GM21390 (cell line): Measurements from ENCODE around the gene ARHGEF25.
"Not testable (repeated sequence)": the region's sequence is repeated elsewhere in the genome, so short reads cannot be mapped to it uniquely, and the experiment has no call there.

Experiments used
- ATAC-seq: cut with Tn5 transposase; IDR thresholded peaks from one replicate; pipeline ENCODE4 v1.9.1; 2021; ENCODE audit not compliant: unreplicated experiment

The ARHGEF25 gene

DNA sequence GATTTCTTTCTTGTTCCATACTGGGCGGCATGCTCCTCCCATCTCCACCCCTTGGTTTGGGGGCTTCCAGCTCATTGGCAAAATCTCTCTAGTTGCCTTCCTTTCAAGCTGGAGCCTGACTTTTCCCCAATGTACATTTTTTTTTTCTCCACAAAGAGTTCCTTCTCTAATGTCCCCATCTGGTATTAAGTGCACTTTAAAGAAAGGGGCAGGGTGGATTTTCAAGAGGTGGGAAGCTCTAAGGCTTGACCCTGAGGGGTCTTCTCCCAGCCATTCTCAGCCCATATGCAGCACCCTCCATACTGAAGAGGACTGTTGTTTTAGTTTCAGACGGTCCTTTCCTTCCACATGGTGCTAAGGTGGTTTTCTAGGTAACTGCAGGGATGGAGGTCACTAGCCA is 26.1 kb upstream of the ARHGEF25 start:
- no peak for ATAC-seq

DNA sequence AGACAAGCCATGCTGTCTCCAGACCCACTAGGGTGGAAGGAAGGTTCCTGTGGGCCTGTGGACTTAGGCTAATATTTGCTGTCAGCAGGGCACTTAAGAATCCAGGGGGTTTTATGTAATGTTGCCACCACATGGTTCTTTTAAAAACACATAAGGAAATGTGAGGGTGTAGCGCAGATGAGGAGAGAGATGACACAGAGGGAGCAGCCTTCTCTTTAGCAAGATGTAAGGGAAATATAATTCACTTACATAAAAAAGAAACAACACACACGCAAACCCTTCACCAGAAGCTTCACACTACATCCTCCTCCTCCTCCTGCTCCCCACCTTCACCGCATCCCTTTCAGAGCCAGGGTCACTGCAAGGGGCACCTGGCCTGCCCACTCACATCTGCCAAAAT is 25.1 kb upstream of the ARHGEF25 start:
- no peak for ATAC-seq

DNA sequence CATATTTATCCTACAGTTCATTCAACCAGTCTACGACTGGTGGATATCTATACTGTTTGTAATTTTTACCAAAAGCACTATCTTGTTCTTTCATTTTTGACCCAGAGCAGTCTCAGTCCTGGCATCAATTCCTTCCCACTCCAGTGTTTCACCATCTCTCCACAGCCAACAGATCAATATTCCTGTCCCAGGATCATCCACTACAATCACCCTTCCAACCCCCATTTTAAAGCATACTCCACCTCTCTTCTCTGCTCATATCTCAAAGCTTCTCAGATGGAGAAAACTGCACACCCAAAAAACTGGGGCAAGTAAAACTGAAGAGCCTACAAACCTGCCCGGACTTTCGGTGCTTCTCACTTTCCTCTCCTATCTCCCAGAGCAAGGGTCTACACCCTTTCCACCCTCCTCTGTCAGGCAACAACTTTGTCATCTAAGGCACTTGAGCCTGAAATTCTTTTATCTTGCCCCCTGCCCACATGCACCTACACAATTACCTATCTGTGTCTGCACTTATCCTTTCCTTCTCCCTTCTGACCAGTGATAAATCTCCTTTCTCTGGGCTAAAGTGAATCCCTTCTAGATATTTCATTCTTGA is 24.3 kb upstream of the ARHGEF25 start:
- ATAC-seq = no peak

DNA sequence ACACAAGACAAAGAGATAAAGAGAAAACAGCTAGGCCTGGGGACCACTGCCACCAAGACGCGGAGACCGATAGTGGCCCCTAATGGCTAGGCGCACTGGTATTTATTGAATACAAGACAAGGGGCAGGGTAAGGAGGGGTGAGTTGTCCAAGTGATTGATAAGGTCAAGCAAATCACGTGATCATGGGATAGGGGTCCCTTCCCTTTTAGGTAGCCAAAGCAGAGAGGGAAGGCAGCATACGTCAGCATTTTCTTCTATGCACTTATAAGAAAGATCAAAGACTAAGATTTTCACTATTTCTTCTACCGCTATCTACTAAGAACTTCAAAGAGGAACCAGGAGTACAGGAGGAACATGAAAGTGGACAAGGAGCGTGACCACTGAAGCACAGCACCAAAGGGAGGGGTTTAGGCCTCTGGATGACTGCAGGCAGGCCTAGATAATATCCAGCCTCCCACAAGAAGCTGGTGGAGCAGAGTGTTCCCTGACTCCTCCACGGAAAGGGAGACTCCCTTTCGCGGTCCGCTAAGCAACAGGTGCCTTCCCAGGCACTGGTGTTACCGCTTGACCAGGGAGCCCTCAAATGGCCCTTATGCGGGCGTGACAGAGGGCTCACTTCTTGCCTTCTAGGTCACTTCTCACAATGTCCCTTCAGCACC is 22.2 kb upstream of the ARHGEF25 start:
- ATAC-seq = not testable (repeated sequence)

DNA sequence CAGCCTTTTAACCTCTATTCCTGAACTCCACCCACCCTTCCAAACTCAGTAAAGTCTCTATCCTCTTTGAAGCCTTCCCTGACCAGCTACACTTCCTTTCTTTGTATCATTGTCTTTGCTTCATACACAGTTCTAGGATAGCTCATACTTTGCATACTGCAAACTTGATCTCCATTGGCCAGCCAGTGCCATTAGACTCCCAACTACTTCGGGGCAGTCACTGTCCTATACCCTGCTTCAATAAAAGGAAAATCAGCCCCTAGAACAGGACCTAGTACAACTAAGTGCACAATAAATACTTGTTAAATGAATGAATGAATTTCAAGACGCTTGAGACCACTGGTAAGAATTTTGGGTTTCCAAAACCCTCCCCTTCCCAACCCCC is 20.8 kb upstream of the ARHGEF25 start:
- ATAC-seq = no peak

DNA sequence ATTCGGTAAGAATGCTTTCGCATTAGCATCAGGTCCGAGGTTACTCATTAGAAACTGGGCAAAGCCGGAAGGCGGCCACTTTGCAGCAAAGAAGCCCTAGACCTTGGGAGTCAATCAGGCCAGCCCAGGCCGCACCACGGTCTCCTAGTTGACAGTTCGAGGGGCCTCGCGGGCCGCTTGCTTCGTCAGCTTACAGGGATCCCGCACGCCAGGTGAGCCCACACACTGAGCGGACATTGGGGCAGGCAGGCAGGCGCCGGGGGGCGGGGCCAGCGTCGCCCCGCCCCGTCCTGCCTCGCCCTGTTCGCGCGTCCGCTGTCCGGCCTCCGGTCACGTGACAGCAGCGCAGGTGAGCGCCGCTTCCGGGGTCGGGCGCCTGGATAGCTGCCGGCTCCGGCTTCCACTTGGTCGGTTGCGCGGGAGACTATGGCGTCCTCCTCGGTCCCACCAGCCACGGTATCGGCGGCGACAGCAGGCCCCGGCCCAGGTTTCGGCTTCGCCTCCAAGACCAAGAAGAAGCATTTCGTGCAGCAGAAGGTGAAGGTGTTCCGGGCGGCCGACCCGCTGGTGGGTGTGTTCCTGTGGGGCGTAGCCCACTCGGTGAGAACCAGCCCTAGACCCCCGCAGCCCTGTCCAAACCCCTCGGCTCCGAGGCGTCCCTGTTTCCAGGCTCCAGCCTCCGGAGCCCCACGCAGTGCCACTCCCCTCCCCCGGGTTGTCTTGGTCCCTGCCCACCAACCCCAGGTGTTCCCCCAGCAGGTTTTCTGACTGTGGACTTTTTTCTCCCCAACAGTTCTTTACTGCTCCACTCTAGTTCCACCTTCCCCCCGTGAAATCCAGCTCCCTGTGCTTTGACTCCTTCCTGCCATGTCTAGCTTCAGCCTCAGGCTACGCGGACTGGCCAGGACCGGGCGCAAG is 20.1 kb upstream of the ARHGEF25 start, which contains the start of gene PIP4K2C:
PIP4K2C (plus strand) TSS at position 329 of the 918 bp plus-strand sequence; CDS start at position 427, 98 bp downstream.
- peak; percentile 97 for ATAC-seq

DNA sequence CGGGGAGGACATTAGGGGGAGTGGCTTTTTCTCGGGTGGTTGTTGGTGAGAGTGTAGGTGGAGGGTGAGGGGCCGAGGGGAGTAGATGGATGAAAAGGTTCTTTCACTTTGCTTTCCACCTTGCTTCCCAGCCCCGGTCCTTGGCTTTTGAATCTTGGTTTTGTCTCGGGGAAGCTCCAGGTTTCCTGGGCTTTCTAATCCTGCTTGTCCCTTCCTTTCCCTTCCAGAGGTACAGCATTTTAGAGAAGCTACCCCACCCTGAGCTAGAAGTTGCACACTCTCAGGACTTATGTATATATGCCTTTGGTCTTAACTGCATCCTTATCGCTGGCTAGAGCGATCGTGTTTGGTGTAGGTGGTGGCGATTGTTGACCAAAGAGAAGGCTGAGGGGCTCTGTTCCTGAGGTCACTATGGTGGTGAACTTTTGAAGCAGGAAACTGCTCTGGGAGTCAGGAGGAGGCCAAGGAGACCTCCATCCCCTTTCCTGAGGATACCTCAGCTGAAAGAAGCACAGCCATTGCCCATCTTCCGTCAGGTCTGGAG is 19.4 kb upstream of the ARHGEF25 start:
- ATAC-seq = peak; percentile 8

DNA sequence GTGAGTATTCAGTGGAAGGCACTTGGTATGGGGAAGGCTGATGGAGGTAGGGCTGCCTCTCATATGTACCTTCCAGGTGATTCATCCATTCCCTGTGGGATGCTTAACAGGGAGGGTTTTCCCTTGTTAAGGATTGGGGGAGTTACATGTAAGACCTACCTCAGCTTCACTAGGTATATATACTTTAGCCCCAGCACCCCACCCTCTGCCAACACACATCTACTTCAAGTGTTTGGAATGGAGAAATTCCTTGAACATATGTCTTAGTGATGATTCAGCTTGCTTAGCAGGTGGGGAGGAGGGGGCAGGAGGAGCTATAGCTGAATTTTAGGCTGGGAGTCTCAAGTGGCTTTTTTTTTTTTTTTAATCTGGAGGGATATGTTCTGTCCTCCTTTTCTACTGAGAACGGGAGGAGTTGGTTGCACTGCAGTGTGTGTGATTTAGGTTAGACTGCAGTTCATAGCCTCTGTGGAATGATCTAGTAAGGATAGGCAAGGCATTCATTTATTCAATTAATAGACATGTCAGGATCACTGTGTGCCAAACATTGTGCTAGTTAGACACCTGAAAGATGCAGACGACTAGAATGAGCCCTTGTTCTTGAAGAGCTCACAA is 18.6 kb upstream of the ARHGEF25 start:
- no peak for ATAC-seq

DNA sequence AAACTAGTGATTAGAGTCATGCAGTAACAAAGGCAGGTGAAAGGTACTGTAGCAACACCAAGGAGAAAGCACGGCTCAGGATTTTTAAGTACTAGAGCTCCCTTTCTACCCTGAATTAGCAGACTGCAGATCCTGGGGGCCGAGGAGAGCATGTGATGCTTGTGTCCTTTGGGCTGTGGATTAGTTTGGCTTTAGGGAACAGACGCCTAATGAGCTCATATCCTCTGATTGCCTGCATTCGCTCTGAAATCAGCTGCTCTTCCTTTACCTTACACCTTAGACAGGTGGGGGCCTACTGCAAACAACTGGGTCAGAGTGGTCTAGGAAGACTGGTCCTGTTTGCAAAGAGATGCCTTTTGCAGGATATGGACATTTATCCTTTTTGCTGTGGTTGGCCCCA is 18.0 kb upstream of the ARHGEF25 start:
- ATAC-seq = no peak

DNA sequence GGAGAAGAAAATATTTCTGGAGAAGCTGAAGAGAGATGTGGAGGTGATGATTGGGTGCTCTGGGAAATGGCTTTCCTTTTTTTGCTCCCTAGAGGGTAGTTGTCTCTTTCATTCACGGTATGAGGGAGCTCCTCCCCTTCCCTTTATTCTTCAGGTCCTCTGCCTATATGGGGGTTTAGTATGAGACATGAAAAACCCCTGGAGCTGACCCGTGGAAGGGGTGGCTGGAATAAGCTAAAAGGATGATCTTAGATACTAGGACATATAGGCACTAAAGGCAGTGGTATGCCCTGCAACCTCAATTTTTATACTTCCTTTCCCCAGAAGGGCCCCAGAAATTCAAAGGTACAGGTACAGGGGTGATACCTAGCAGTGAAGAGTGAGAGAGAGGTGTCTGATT is 10.8 kb upstream of the ARHGEF25 start:
- no peak for ATAC-seq

DNA sequence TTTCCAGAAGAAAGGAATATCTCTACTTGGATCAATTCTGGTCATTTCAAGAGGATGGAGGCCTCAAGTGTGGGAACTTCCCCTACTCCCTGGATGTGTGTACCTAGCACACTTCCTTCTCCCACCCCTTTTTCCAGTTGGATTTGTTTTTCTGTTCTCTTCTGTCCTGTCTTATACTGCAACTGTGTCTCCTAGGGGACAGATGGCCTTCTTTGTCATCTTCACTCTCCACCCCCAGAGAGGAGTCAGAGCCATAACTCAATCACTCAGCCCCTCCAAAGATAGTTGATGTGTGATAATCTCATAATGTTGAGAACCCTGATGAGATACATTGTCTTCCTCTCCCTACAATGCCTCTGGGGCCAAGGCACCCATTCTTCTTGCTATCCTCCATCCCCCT is 8.7 kb upstream of the ARHGEF25 start:
- ATAC-seq = no peak

DNA sequence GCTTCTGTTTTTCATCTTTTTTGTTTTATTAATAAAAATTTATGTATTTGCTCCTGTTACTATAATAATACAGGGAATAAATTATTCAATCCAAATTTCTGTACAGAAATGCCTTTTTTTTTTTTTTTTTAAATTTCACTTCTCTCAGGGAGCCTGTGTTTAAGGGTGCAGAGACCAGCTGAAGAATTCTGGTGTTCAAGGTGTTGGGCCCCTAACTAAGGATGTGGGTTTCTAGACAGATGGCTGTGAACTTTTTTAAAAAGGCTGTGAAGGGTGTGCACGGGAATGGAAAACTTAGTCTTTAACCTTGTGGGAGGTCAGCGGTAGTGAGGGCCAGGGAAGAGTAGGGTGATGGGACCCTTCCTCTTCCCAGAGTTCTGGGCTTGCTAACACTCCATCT is 7.9 kb upstream of the ARHGEF25 start:
- no peak for ATAC-seq

DNA sequence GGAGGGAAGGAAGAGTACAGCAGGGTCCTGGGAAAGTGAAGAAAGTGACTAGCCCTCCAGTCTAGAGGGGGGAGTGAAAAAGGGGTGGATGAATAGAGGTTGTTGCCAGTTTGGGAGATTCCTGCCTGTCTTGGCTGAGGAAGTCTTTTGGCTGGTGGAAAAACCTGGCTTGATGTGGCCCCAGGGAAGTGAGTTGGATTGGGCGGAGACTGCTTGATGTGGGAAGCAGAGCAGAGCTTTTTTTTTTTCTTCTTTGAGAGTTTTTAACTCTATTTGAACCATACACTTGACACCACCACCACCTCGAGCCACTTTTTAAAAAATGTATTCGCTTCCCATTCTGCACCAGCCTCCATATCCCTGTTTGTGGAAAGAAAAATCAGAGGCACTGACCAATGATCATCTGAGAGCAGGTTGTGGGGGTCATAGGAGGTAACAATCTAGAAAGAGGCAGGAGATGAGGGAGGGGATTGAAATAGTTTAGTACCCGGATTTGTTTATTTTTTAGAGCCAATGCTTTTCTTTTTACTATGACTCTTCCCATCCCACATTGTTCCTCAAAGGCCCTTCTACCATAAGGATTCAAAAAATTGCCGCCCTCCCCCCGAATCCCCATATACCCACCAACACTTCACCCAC is 7.3 kb upstream of the ARHGEF25 start:
- ATAC-seq = no peak

DNA sequence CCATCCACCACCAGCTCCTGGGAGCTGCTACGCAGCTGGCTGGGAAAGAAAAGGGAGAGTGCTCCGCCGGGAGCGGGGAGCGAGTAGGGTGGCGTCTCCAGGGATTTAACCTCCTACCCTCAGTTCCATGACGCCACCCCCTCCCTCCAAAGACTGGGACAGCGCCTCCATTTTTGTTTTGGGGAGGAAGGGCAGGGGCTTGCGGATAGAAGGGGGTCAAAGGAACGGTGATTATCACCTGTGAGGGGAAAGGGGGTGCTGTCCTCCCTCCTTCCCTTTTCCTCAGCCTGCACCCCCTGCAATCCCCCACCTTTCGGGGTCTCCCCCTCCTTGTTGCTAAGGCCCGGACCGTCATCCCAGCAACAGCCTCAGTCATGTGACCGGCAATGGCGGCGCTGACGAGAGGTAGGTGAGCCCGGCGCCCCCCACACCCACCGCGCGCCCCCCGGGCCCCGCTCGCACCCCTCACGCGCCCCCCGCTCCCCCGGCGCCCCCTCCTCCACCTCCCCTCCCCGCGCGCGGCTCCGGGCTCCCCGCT is 6.7 kb upstream of the ARHGEF25 start, which contains the start of gene DTX3:
DTX3 (plus strand) TSS at position 371 of the 538 bp plus-strand sequence. CDS start 1,694 bp downstream, outside the sequence.
- ATAC-seq = no peak

DNA sequence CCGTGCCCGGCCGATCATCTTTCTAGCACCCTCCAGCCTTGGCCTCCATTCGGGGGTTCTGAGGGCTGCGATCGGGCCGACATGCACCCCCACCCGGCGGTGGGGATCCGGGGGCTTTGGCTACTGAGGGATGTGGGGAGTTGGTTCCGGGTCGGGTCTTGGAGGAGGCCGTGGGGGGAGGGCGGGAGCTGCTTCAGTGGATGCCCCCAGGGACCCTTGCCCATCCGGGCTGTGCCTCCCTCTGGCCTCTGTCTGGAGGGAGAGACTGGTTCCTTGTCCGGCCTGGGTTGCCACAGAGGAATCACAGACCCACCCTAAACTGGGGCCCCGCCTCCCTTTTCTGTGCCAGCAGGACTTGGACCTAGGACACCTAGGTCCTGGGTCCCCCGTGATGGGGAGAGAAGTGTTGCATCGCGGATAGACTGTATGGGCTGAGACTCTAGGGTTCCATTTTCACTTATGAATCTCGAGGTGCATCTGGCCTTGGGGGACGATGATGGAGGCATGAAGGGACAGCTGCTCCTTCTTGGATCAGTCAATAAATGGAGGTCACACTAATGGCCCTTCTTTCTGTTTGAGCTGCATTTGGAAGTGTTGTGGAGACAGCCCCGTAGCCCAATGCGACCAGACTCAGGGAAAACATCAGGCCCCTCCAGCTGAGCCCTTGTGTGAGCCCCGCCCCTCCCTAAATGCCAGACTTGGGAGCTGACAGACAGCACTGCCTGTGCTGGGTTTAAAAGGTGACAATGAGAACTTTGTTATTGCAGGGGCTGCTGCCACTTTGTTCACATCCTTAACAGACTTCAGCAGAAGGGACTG is 6.0 kb upstream of the ARHGEF25 start:
- no peak for ATAC-seq

DNA sequence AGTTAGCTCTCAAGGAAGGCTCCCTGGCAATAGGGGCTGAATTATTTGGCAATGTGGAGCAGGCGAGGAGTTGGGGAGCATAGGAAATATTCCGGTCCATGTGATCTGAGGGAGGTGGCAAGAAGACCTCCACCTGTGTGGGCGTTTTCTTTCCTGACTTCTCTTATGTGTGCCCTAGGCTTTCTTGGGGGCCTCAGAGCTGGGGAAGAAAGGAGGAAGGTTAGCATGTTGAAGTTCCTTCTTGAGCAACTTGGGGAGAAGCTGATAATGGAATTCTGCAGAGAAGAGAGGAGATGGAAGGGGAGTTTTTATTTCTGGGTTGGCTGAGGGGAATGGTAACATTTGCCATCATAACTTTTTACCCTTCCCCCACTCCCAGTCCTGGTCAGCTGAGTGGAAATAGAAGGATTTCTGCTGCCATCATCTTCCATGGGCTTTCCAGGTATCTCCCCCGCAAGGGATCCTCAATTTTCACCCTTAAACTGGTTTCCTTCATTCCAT is 5.4 kb upstream of the ARHGEF25 start:
- ATAC-seq = no peak

DNA sequence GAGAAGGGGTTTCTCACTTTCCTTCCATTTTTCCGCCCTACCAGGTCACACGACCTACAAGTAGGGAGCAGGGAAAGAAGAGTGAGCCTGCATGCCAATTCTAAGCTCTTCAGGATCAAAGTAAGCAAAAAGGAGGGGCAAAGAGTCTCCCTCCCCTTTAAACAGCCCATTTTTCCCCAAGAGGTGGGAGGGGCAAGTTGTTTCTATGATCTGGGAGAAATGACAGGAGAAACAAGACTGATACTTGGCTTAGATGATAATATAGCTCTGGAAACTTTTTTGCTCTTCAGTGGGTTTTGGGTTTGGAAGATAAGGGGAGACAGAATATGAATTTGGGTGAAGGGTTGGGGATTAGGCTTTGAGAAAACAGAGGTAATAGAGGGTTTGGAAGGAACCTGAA is 4.8 kb upstream of the ARHGEF25 start:
- no peak for ATAC-seq

DNA sequence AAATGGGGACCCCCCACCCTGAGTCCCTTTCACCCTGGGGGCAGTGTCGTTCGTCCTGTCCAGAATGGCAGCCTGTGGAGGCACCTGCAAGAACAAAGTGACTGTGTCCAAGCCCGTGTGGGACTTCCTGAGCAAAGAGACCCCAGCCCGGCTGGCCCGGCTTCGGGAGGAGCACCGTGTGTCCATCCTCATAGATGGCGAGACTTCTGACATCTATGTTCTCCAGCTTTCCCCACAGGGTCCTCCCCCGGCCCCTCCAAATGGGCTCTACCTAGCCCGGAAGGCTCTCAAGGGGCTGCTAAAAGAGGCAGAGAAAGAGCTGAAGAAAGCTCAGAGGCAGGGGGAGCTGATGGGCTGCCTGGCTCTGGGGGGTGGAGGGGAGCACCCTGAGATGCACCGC is 4.4 kb upstream of the ARHGEF25 start:
- ATAC-seq = no peak

DNA sequence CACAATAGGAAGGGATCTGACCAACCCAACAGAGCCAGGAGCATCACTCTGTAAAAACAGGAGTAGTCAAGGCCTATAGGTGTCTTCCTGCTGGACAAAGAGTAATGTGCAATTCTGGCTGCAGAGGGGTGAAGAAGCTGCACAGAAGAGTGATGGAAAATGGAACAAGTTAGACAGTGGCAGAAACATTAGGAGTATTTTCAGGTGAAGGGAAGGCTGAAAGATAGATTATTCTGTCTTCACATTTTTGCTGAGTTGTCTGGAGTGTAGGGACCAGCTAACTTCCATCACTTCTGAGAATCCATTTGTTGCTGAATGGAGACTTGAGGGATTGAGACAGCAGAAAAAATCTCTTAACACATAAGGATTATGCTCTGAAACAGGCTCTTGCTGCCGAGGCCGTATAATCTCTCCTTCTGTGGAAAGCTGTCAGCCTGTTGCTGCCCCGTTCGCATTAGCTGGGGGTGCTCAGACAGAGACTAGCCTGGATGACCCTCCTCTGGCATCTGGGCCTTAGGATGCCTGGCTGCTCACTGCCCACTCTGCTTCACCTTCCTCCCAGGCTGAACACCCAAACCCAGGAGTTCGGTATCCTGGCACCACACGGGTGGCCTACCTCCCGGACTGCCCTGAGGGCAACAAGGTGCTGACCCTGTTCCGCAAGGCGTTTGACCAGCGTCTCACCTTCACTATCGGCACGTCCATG is 3.1 kb upstream of the ARHGEF25 start:
- ATAC-seq = no peak
